Fibroblast of lung (primary cell): ENCODE measurements around the gene SENP1.

Experiments used
- CTCF ChIP-seq, 2 donors: IDR thresholded peaks in 1 of 2; conservative IDR thresholded peaks in 1 of 2; 1 replicate in 1 of 2; 2 replicates in 1 of 2; pipeline ENCODE4 v1.5.1; 2011 to 2012; ENCODE audit warnings: low read length in 2 of 2, control low read depth in 1 of 2, inconsistent platforms in 1 of 2, low read depth in 1 of 2, mild to moderate bottlenecking in 1 of 2
- EZH2 ChIP-seq: IDR thresholded peaks from 2 replicates; pipeline ENCODE4 v1.5.1; 2012; ENCODE audit warnings: low read length, control low read depth, mild to moderate bottlenecking; ENCODE audit errors: missing control alignments

GRCh38 chr12:48022180-48022521 is 83.7 kb downstream of the SENP1 start:
- no peak for TF ChIP-seq CTCF (conservative IDR thresholded peaks at IDR 0.05 in 1 of 2, IDR thresholded peaks at IDR 0.05 in 1 of 2; ENCODE audit: low read depth in 1 of 2, low read length in 2 of 2)
- no peak for TF ChIP-seq EZH2
